GM21381 (cell line): ENCODE data around the gene MACROH2A1.

Experiments used
- ATAC-seq: cut with Tn5 transposase; IDR thresholded peaks from one replicate; pipeline ENCODE4 v1.9.1; 2021; ENCODE audit warnings: mild to moderate bottlenecking, moderate library complexity; ENCODE audit not compliant: unreplicated experiment

Gene MACROH2A1

DNA sequence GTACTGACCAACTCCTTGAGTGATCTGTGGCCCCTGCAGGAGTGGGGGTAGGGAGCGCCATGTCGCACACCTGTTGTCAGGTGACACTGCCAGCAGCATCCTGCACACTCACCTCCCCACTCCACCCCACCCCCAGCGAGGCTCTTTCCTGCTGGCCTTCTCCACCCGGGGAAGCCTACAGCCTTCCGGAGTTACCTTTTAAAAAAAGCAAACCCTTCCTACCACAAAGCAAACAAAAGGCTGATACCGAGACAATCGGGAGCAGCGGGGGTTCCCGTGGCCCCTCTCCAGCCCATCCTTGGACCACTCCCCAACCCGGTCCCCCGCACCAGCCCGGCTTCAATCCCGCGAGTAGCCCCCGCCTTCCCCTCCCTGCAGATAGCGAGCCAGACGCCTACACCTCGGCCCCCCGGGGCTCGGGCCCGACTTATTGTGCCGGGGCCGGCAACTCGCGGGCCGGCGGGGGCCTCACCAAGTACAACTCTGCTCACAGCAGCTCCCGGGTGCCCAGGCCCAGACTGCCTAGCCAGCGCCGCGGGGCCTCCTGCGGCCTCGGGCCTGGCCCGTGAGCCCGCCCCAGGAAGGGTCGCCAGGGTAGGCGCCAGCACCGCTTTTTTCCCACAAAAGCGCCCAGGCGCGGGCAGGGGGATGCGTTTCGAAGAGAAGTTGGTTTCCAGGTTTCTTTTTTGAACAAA lies 724 bp downstream of the MACROH2A1 start:
- ATAC-seq: peak; percentile 30

DNA sequence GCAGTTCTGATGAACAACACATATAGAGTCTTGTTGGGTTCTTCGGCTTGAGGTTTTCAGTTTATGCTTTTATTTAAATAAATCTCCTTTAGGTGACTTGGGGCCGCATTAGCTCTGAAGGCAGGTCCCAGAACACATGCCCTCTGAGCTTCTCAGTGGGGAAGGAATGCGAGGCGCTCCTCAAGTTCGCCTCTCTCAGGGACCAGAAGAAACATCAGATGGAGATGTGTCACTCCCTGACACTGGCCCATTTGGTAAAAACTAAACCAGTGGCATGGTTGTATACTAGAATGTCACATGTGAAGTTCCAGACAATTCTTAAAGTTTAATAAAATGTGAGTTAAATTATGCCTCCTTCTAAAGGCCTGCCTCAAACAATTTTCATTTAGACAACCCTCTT lies 1.9 kb downstream of the MACROH2A1 start:
- ATAC-seq: no peak

DNA sequence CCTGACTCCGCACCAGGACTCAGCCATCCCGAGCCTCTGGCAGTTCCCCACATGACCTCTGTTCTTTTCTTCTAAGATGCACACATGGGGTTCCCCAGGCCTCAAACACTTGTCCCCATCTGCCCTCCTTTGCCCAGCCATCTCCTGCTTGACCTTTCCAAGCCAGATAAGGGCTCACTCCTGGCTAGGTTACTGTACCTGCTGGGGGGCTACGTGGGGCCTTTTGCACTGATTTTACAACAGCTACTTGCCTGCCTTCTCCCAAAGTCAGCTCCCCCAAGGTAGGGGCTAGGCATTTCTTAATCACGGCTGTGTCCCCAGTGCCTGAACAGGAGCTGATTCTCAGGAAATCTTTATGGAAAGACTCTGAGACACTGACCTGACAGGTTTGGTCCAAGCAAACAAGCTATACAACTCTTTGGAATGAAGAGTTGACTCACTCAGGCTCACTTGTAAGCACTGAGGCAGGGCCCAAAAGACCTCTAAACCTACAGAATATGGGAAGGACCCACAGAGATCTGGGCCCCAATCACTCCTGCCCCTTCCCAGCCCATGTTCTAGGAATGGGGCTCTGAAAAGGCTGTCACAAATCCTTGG lies 2.5 kb downstream of the MACROH2A1 start:
- no peak for ATAC-seq

DNA sequence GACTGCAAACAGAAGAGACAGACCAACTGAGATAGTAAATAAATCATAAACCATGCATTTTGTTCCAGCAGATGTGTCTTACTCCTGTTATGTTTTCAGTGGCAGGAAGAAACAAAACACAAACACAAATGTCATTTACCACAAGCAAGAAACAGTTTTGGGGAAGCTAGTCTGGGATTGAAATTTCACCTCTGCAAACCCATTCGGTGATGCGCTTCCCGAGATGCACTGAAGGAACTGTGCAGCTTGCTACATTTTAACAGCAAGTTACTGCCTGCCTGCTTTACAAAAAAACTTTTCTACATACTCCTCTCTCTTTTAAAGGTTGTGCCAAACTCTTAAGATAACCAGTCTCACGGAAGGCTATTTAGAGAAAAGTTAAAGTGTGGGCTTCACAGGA lies 3.2 kb downstream of the MACROH2A1 start:
- no peak for ATAC-seq

DNA sequence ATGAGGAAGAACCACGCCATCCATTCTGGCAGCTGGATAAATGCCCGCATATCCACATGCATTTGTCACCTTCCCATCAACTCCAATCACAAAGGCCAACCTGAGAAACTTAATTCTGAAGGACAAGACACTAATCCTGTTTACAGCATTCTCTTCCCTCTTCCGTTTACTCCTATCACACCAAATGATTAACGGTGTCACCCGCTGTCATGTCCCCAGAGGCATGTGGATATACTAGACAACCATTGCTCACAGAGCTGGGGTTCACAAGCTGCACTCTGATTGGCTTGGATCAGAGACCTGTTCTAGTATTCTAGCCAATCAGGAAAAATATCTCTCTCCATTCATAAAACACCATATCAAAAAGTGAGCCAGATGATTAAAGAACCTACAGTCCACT lies 3.6 kb downstream of the MACROH2A1 start:
- ATAC-seq: no peak

DNA sequence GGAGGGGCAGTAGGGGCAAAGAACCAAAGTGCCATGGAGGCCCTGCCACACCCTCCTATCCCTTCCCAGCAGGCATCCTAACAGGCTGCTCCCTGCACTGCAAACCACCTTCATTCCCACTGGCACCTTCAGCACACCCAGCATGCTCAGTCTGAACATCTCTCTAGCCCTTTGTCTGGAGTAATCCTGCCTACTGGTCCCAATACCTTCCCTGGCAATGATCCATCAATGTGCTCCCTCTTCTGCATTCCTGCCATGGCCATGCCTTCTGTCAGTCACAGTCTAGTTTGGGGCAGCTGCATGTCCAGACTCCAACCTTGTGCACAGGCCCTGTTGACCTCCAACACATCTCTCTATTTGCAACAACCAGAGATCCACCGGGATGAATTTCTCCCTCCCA lies 4.9 kb downstream of the MACROH2A1 start:
- no peak for ATAC-seq

DNA sequence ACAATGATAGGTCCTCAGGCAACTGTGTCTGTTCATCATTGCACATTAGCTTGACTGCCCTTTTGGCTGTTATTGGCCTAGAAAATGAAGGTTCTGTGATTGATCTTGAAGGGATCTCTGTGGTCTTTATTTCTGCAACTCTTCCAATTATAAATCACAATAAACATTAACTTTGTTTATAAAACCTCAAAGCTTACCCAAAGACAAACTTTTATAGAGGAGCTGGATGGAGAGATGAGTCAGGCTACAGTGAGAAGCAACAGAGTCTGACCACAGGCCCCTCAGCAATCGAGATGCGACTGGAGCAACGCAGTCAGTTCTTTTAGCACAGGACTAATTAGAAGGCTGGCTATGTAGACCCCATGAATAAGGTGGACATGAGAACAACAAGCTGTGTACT lies 5.3 kb downstream of the MACROH2A1 start:
- ATAC-seq: no peak

DNA sequence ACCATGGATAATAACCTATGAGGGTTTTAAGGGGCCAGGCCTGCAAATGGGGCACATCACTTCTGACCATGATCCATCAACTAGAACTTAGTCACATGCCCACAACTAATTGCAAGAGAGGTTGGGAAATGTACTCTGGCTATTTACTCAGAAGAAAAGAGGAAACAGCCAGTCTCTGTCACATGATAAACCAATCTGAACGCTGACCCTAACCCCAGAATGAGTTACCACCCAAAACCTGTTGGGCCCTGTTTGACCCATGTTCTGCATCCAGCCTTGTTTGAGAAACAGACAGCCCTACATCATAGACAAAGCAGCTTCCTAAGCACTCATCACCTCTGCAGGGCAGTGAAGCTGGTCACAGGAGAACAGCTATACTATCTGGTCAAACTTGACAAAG lies 5.8 kb downstream of the MACROH2A1 start:
- ATAC-seq: no peak

DNA sequence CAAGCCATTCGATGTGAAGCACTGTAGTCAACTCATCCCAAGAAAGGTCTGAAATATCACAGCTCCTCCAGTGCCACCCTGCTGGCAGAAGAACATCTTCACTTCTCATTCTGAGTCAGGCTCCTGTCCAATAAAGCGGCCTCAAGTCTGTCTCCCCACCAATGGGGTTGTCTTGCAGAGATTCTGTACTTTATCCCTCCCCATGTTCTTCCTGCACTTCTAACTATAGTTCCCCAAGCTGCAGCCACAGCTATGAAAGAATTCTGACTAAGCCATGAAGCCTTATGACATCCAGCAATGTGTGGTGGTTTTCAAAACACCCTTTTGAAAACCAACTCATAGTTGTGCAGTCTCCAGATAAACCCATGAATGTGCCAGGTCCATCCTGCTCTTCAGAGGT lies 6.8 kb downstream of the MACROH2A1 start:
- no peak for ATAC-seq

DNA sequence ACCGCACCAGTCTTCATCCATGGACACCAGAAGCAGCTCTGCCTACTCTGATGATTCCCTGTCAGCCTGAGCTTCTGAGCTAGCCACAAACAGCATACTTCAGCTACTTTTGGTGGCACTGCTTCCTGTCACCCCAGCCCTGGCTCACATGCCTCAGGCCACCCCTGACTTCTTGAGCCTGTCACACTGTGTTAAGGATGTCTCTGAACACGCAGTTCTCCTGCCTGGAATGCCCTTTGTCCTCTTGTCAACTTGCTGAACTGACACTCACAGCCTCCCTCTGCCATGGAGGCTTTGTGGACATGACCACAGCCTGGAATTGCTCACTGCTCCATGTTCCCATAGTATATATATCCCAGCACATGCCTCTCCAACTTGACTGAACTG lies 7.2 kb downstream of the MACROH2A1 start:
- no peak for ATAC-seq

DNA sequence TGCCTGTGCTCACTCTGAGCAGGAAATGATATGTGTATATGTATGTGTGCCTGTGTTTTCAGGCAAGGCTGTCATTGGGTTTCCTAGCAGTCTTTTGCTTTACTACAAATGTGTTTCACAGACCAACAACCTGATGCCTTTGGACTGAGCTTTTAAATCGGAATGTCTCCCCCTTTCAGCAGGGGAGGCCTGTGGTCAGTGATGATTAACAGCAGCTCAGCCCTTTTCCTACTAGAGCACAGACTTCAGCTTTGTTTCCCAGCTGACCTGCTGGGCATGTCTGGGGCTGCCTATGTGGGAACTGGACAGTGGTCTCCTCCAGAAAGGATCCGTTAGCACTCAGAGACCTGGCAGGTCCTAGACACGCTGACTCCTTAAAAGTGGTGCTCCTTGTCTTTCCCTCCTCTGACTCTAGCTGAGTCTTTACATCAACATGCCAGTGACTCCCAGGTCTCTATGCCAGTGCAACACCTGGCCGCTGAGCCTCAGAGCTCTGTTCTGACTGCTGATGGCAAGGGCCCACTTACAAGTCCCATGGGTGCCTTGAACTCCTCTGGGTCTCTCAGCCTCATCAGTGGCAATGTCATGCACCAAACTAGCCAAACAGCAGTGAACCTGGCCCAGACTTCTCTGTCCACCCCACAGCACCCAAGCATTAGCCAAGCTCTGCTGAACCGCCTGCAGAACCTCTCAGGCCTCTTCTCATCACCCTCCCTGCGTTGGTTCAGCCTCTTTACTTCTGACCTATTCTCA lies 7.7 kb downstream of the MACROH2A1 start:
- no peak for ATAC-seq

DNA sequence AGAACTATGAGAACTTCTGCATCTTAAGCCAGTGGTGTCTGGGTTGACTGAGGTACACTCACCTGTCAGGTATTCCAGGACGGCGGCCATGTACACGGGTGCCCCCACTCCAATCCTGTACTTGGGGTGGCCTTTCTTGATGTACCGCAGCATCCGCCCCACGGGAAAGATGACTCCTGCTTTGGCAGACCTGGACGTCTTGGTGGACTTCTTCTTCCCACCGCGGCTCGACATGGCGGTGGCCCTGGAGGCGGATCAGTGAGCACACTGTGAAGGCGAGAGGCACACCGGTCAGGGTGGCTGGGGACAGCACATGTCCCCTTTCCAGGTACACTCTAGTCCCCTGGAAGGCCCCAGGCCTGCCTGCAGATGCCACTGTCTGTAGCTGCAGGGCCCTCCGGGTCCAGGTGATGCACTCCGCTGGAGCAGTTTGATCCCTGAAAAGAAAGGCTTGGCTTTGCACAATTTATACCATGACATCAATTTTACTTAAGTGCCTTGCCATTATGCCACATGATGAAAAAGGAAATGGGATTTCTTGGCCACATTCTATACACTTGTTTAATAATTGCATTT lies 10.1 kb downstream of the MACROH2A1 start:
- no peak for ATAC-seq

DNA sequence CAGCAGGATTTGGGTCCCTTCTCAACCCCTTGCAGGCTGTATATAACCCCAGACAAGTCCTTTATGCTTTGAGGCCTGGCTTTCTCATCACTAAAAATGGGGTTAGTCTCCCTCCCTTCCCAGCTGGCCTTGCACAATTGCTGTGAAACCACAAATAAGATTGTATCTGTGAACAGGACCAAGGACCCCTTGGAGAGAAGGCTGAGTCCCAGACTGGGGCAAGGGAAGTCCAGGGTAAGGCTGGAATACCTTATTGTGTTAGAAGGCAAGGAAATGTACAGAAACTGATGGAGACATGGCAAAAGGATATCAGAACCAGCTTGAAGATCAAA lies 11.4 kb downstream of the MACROH2A1 start:
- no peak for ATAC-seq

DNA sequence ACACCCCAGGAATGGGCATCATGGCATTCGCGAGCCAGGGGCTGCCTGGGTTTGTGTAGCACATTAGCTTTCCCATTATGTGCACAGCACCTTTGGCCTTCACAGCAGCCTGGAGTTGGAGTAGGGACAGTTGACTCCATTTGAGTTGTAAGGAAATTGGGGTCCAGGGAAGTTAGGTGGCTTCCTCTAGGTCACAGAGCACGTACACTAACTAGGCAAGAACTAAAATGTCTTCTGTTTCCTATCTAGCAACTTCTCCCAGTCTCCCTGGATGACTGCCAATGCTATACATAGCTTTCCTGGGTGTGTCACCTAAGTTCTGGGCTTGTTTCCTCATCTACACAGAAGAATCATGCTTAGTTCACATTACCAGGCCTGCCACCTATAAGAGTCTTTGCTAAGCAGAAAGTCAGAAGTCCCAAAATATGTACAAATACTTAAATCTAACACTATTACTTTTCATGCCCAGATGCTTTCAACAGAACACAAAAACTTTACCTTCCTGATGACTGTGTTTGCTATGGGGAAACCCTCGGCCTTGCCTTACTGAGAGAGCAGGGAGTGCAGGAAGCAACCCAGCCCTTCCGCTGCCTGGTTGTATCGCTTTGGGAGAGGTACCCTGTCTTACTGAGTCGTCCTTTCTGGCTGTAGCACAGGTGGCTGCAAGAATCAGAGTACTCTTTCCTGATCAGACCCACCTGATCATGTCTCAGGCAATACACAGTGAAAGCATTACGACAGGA lies 12.0 kb downstream of the MACROH2A1 start:
- no peak for ATAC-seq

DNA sequence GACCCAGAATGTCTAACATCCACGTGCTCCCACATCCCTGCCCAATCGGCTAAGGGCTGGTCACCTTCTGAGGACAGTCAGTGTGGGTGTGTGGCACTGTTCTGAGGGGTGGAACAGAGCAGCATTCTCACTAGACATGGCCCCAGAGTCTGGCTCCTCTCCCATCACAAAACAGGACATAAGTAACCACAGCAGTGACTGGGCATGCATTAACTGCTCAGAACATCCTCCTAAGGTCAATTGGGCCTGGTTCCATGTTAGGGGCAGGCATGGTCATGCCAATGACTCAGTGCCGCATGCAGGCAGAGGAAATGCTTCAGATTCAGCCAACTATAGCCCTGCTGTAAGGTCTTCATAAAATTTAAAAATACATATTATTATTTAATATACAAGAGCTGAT lies 12.9 kb downstream of the MACROH2A1 start:
- ATAC-seq: no peak

DNA sequence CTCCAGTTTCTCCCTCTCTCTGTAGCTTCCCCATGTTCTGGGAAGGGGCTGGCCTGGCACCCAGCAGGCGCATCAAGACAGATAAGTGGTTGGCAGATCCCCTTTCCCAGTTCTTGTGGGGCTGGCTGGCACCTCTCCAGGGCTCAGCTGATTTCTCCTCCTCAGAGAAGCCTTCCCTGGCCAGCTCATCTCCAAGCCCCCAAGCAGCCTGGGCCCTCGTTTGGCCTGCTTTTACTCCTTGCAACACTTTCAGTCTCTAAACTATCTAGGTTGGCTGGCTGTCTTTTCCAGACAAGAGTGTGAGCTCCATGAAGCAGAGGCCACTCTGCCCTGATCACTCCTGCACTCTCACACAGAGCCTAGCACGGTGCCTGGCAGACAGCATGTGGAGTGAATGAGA lies 13.5 kb downstream of the MACROH2A1 start:
- ATAC-seq: no peak

DNA sequence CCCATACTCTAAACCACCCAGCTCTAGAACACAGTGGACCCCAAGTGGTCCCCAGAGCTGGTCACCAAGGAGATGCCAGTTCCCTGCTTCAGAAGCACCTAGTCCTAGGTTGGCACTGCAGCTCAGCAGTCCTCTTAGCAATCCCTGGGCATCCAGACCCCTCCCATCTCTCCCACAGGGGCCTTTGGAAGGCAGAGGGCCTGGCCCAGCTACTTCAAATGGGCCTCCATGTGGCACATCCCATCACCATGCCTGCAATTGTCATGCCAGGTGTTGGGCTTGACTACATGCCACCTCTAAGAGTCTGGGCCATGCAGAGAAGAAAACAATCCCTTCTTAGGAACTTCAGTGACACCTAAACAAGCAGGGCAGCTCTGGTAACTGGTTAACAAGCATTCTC lies 14.1 kb downstream of the MACROH2A1 start:
- no peak for ATAC-seq

DNA sequence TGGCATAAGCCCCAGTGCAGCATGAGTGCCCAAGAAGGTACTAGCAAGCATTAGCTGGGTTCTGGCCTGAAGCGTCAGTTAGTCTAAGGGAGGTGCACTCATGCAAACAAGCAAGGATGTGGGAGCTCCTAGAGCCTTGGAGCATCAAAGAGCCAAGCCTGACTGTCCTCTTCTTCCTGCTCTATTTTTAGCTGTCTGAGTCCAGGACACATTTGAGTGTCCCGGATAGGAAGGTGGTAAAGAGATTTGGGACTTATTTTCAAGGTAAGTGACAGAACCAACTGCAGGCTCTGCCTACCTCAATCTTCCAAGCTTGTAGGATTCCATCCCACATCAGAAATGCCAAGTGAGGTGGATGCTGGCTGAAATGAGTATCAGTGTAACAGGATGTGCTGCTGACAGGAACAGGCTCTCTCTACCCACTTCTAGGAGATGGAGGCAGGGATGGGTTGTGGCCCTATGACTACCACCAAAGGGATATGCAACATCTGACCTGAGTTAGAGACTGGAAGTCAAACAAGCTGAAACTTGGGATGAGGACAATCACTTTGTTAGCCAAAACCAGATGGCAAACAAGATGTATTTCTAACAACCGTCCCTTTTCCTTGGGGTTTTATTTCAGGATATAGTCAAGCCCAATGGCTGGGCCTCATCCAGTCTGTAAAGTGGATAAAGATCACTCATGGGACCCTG lies 15.1 kb downstream of the MACROH2A1 start:
- ATAC-seq: no peak

DNA sequence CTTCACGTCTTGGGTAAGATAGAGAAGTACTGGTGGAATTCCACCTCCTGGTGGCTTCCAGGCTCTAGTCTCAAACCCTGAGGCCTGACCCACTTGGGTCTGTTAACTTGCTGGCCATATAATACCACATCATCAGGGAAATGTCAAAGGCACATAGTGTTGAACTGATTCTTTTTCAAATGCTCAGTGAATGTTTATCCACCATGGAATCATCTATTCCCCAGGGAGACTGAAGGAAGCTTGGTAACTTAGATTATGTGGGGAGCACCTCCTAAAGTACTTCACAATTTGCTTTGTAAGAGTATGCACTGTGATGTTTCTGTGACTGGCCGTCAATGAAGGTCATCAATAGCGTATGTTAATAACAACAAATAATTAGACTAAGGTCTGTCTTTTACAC lies 16.1 kb downstream of the MACROH2A1 start:
- no peak for ATAC-seq

DNA sequence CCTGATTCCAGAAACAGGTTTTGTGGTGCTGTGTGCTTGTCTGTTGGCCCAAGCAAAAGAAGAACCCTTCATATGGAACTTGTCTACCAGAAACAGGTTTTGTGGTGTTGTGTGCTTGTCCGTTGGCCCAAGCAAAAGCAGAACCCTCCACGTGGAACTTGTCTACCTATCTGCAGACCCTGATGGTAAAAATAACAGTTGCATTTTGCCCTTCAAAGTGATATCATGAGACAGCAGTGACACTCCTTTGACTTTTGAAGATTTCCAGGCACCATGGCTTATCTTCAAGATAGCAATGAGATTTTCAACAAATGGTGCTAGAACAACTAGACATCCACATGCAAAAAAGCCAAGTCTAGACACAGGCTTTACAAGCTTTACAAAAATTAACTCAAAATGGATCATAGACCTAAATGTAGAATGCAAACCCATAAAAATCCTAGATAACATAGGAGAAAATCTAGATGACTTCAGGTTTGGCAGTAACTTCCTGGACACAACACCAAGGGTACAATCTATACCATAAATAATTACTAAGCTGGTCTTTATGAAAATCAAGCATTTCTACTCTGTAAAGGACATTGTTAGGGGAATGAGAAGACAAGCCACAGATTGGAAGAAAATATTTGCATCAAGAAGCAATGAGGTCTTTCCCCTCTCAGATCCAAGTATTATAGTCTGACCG lies 16.8 kb downstream of the MACROH2A1 start:
- ATAC-seq: no peak
